ENCODE results near the gene MAP2K2. TPM values are rescaled to one million over a fixed set of nuclear protein-coding genes. Genes with fewer than 3 reads are reported as not detected.
"Not testable (repeated sequence)": the region's sequence is repeated elsewhere in the genome, so short reads cannot be mapped to it uniquely, and the experiment has no call there.

MAP2K2 gene
- total RNA-seq, 4 donors from 2014 or later, result 47.4 to 65.2 (median 61.4) TPM

DNA sequence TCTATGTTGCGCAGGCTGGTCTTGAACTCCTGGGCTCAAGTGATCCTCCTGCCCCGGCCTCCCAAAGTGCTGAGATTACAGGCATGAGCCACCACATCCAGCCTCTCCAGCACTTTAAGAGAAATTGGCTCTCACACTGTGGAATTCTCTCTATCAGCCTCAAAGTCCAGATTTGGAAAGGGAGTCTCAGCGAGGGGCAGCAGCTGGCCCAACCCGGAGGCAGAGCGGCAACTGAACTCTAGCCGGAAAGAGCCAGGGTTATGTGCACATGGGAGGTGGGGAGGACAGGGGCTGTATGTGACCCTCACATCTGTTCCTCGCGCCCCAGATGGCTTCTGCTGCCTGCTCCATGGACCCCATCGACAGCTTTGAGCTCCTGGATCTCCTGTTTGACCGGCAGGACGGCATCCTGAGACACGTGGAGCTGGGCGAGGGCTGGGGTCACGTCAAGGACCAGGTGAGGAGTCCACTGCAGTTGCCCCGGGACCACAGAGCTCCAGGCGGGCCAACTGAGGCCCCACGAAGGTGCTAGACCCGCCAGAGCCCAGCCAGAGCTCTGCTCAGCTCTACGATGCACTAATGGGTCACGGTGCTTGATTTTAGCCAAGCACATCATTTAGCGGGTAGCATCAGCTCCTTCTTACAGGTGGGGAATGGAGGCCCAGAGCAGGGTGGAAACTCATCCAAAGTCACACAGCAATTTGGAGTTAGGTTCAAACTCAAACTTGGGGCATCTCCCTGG lies 30.8 kb upstream of the MAP2K2 start:
- DNase-seq (ENCODE audit: low spot score) (no peak), ATAC-seq (ENCODE audit: low FRiP score) (no peak)
- TF ChIP-seq, protein P1, sequence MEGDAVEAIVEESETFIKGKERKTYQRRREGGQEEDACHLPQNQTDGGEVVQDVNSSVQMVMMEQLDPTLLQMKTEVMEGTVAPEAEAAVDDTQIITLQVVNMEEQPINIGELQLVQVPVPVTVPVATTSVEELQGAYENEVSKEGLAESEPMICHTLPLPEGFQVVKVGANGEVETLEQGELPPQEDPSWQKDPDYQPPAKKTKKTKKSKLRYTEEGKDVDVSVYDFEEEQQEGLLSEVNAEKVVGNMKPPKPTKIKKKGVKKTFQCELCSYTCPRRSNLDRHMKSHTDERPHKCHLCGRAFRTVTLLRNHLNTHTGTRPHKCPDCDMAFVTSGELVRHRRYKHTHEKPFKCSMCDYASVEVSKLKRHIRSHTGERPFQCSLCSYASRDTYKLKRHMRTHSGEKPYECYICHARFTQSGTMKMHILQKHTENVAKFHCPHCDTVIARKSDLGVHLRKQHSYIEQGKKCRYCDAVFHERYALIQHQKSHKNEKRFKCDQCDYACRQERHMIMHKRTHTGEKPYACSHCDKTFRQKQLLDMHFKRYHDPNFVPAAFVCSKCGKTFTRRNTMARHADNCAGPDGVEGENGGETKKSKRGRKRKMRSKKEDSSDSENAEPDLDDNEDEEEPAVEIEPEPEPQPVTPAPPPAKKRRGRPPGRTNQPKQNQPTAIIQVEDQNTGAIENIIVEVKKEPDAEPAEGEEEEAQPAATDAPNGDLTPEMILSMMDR (IDR thresholded peaks at IDR 0.05), result no peak

DNA sequence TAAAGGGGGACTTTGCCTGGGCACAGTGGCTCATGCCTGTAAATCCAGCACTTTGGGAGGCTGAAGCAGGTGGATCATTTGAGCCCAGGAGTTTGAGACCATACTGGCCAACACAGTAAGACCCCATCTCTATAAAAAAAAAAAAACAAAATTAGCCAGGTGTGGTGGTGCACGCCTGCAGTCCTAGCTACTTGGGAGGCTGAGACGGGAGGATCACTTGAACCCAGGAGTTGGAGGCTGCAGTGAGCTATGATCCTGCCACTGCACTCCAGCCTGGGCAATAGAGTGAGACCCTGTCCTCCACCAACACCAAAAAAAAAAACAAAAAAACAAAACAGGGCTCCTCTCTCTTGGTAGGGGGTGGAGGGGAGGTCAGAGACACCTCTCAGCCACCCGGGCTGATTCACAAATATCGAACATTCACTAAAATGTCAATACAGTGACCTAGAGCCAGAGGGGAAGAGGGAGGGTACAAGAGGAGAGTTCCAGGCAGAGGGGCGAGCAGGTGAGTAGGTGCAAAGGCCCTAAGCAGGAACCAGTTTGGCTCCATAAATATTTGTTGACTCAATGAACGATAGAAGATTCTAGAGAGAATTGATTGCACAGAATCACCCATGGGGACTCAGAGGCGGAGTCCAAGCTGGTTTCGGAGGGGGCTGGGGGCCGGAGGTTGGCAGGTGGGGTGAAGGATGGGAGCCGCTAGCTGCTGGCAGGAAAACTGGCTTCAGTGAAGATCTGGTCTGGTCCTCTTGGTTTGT lies 28.5 kb upstream of the MAP2K2 start:
- TF ChIP-seq, protein P1 (IDR thresholded peaks at IDR 0.05), result no peak
- ATAC-seq (ENCODE audit: low FRiP score) (no peak), DNase-seq (ENCODE audit: low spot score) (no peak)

DNA sequence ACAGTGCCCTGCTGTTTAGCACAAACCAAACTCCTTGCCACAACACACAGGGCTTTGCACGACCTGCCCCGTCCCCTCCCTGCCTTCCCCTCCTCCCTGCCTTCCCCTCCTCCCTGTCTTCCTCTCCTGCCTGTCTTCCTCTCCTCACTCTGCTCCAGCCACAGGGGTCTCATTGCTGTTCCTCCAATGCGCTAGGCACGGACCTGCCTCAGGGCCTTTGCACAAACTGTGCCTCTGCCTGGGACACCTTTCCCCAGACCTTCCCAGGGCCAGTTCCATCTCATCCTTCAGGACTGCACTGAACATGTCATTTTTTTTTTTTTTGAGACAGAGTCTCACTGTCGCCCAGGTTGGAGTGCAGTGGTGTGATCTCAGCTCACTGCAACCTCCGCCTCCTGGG lies 27.7 kb upstream of the MAP2K2 start:
- TF ChIP-seq, protein P1 (IDR thresholded peaks at IDR 0.05), result no peak
- DNase-seq (ENCODE audit: low spot score) (no peak), ATAC-seq (ENCODE audit: low FRiP score) (no peak)

DNA sequence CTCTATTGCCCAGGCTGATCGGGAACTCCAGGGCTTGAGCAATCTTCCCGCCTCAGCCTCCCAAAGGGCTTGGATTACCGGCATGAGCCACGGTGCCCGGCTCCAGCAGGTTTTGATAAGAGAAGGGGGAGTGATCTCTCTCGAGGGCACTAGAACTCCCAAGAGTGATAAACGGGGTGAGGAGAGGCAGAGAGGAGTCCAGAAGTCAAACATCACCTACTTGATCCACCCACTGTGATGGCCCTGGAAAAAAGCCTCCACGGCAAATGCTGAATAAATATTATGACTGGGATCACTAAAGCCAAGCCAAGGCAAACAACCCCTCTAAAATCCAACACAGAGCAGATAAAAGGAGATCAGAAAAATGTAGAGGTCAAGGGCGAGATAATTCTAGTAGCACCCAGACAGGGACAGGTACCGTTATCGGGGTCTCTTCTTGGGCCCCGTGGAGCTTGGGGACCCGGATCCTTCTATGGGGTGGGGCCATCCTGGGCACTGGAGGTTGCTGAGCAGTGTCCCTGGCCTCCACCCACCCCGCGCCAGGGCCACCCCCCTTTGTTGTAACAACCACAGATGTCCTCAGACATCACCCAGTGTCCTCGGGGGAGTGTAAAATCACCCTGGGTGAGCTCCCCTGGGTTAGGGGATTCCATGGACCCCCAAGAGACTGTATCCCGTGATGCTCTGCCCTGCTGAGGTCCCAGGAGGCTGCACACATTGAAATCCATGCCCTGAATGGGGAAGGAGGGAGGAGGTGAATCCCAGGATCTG lies 25.8 kb upstream of the MAP2K2 start:
- TF ChIP-seq, protein P1 (IDR thresholded peaks at IDR 0.05), result no peak
- no peak for DNase-seq (ENCODE audit: low spot score)
- ATAC-seq (ENCODE audit: low FRiP score), result peak; percentile 75

DNA sequence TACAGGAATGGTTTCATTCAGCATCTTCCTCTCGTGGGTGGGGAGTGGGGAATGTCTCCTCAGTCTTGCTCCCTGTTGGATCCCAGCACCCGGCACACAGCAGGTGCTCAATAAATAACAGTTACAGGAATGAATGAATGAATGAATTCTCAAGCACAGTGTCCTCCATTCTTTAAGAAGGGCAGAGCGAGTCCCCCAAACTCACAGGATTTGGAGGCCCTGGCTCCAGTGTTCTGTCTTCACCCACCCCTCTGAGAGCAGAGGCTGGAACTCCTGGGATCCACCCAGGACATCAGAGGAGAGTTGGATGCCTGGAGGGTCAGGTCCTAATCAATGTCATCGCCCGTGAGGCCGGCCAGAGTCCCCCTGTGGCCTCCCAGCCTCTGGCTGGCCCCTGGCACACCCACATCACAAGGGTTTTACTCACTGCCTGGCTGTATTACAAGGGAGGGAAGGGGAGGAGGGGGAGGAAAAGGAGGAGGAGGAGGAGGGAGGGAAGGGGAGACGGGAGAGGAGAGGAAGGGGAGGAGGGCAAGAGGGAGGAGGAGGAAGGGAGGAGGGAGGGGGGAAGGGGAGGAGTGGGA lies 20.8 kb upstream of the MAP2K2 start:
- ATAC-seq (ENCODE audit: low FRiP score), result no peak

DNA sequence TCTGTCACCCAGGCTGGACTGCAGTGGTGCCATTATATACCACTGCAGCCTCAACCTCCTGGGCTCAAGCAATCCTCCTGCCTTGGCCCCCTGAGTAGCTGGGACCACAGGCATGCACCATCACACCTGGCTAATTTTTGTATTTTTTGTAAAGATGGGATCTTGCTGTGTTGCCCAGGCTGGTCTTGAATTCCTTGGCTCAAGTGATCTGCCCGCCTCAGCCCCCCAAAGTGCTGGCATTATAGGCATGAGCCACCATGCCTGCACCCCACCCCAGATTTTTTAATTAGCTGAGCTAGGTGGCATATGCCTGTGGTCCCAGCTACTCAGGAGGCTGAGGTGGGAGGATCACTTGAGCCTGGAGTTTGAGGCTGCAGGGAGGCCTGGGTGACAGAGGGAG lies 19.0 kb upstream of the MAP2K2 start:
- DNase-seq (ENCODE audit: low spot score); ATAC-seq (ENCODE audit: low FRiP score): not testable (repeated sequence)

More for the DNA sequence above, 20.8 kb upstream of the MAP2K2 start:
- TF ChIP-seq, protein P1 (IDR thresholded peaks at IDR 0.05), result no peak
- DNase-seq (ENCODE audit: low spot score), result no peak

DNA sequence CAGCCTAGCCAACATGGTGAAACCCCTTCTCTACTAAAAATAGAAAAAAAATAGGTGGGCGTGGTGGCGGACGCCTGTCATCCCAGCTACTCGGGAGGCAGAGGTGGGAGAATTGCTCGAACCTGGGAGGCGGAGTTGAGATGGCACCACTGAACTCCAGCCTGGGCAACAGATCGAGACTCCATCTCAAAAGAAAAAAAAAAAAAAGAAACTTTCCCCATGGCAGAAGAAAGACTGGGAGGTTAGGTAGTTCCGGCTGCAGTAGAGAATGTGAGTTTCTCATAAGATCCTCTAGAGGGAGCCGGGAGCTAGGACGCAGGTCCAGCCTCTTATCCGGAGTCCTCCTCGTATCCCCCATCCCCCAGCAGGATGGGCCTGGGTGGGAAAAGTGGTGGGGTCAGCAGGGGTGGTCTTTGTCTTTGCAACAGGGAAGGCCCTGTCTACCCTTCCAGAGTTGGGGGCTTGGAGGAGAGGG lies 16.4 kb upstream of the MAP2K2 start:
- ATAC-seq (ENCODE audit: low FRiP score), result peak; percentile 75
- no peak for DNase-seq (ENCODE audit: low spot score)
- TF ChIP-seq, protein P1 (IDR thresholded peaks at IDR 0.05), result no peak

Data from omental fat pad (tissue), 4 donors.